ENCODE measurements around the gene OXSR1.
"Not testable (repeated sequence)": the region's sequence is repeated elsewhere in the genome, so short reads cannot be mapped to it uniquely, and the experiment has no call there.

Gene OXSR1

GRCh38 chr3:38276081-38276916 is 111.0 kb downstream of the OXSR1 start:
- no peak for DNase-seq

- no peak for DNase-seq
Measured at GRCh38 chr3:38276917-38277630, 111.7 kb downstream of the OXSR1 start.

DNA sequence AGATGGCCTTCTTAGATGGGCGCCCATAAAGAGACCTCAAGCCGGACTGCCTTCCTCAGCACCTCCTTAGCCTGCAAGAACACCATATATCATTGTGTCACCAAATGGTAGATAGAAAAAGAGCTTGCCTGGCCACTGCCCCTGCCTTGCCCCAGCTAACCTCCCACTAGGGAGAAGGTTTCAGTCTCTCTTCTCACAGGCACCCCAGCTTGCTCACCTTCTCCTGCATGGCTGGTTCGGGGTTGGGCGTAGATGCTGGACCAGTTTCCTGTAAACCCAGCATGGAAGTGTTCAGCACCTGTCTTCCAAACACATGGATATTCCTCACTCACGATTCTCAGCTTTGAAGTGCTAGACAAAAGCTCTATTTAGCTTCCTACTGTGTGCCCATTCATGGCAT is 113.5 kb downstream of the OXSR1 start:
- no peak for DNase-seq

DNA sequence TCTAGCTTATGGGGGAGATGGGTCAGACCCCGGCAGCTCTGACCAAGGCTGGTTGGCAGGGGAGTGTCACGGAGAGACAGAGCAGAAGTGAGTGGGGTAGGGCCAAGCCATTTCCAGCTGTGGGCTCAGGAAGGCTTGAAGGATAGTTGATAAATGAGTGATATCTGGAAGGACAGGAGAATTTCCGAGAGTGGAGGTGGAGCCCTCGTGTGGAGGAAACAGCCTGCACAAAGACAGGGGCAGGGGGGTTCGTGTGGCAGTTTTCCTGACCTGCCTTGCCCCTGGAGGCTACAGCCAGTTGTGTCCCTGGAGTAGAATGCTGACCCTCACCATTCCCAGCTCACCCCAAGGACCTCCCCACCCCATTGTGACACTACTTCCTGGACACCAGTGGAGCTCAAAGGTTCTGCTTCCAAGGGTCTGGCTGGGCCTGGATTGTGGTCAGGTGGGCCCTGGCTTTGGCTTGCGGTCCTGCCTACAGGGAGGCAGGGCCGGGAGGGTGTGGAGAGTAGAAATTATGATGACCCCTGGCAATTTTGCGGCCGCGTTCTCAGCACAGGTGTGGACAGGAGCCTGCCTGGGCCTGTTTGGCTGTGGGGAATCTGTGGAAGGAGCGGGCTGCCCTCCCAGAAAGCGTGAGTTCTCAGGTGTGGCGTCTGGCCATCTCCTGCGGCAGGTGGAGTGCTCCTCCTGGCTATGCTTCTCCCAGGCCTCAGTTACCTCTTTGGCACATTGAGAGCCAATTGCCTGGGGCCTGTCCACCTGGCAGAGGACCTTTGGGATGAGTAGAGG is 116.8 kb downstream of the OXSR1 start, which contains the start of gene SLC22A14:
SLC22A14 (plus strand) TSS at position 400 of the 792 bp plus-strand sequence. CDS start 23,733 bp downstream, outside the sequence.
- no peak for DNase-seq

DNA sequence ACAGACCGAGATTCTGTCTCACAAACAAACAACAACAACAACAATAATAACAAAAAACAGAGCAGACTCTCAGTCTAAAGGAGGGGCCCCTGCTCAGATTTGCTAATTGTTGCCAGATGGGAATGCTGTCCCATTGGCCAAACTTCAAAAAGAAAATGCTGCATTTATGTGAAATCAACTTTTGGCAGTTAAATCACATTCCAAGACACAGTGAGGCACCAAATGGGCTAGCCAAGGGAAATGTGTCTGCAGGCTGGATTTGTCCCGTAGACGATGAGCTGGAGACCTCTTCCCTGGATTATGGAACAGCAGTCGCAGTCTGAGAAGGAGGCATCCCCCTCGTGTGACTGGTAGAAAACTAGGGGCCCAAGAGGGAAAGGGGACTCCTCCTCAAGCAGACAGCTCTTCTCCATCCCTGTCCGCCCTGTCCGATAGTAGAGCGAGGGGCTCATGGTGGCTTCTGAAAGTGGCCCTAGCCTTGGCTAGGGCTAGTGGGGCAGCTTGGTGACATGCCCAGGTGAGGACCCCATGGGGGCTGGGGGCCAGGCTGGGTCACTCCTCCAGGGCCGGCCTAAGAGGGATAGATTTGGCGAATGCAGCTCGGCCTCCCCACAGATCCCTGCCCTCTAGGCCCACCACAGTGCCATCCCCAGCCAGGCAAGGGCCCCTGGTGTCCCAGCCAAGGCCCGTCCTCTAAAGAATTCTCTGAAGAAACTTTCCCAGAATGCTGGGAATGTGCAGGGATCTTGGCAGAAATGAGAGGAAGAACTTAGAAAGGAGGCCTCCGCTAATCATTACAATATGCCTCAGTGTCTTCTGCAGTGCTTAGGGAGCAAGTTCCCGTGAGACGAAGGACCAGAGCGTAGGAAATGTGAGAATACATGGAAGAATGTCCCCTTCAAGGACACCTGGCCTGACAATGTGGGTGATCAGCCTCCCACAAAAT is 118.7 kb downstream of the OXSR1 start:
- DNase-seq: peak; percentile 23

DNA sequence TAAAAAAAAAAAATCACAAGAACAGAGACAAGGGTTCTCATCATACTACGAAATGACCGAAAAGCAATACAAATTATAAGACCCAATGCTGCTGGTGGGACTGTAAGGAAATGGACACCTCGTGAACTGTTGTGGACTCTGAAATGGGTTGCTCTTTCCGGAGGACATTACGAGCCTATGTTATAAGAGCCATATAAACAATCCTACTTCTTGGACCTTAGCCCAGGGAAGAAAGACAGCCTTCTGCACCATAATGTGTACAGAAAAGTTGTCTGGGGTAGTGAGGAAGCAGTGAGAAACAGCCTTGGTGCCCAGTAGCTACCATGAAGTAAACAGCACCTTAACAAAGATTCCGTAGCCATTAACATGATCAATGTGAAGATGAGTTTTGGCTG is 119.4 kb downstream of the OXSR1 start:
- no peak for DNase-seq

DNA sequence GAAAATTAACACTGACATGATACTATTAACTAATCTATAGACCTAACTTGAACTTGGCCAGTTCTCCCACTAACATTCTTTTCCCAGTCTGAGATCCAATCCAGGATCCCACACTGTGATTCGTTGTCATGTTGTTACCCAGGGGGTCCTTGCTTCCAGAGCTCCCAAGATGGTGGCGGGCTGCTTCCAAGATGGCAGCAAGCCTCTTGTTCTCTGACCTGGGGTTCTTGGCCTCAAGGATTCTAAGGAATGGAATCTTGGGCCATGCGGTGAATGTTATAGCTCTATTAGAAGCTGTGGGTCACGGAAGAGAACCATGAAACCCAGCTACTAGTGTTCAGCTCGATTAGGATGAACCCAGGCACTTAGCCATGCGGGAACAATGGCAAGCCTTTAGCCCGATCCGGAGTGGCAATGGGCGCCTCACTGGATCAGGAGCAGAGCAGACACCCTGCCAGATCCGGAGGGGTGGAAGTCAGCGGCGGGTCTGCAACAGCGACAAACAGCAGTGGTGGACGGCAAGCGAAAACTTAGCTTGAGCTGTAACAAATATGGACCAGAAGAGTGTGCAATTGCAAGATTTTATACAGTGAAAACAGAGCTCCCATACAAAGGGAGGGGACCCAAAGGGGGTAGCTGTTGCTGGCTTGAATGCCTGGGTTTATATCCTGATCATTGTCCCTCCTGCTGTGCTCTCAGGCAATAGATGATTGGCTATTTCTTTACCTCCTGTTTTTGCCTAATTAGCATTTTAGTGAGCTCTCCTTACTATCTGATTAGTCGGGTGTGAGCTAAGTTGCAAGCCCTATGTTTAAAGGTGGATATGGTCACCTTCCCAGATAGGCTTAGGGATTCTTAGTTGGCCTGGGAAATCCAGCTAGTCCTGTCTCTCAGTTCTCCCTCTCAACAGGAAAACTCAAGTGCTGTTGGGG is 124.2 kb downstream of the OXSR1 start:
- not testable (repeated sequence) for DNase-seq

DNA sequence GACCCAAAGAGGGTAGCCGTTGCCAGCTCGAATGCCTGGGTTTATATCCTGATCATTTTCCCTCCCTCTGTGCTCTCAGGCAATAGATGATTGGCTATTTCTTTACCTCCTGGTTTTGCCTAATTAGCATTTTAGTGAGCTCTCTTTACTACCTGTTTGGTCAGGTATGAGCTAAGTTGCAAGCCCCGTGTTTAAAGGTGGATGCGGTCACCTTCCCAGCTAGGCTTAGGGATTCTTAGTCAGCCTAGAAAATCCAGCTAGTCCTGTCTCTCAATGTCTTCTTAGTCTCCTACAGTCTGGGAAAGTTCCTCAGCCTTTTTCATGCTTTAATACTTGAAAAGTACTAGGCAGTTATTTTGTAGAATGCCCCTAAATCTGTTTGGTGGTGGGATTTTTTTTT is 131.7 kb downstream of the OXSR1 start:
- DNase-seq: not testable (repeated sequence)

GRCh38 chr3:38297537-38297936 is 132.2 kb downstream of the OXSR1 start:
- DNase-seq: no peak

GRCh38 chr3:38297947-38298711 is 132.8 kb downstream of the OXSR1 start:
- peak; percentile 30 for DNase-seq
